ENCODE data around the gene SH3GL3. TPM values are rescaled to one million over a fixed set of nuclear protein-coding genes. Genes with fewer than 3 reads are reported as not detected.

The SH3GL3 gene
- polyA plus RNA-seq, 1 donor = 3.9 TPM

- DNase-seq = no peak
Measured at GRCh38 chr15:83626171-83626802, 179.1 kb downstream of the SH3GL3 start.

GRCh38 chr15:83631534-83631933 lies 184.4 kb downstream of the SH3GL3 start:
- no peak for DNase-seq

DNA sequence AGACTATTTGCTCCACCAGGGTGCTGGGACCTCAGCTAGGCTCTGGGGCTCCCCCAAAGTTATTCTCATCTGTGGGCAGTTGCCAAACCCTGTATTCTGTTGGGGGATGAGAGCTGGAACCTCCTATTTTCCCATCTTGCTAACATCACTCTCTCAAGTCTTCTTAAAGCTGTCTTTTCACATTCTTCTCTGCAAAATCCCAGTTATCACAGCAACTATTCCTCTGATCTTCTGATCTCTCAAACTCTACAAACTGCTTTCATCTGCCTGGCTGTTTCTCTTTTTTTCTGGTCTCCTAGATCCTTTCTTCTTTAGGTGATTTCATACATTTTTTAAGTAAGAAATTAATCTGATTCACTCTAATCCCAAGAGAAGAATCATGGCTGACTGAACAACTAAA lies 196.1 kb downstream of the SH3GL3 start:
- no peak for DNase-seq

DNA sequence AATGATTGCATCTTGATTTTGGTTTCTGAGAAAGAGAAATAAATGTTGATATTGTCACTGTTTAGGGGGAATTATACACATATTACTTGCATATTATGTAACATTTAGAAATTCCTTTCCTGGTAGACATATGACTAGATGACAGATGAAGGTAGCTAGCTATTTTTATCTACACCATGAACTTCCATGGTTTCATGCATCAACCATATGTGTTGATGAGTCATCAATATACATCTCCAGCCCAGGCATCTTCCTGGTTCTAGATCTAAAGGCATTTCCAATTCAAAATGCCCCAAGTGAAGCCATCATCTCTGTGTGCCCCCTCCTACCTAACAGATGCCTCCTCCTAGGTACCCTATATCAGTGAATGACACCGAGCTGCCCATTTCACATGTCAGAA lies 197.3 kb downstream of the SH3GL3 start:
- DNase-seq = no peak

DNA sequence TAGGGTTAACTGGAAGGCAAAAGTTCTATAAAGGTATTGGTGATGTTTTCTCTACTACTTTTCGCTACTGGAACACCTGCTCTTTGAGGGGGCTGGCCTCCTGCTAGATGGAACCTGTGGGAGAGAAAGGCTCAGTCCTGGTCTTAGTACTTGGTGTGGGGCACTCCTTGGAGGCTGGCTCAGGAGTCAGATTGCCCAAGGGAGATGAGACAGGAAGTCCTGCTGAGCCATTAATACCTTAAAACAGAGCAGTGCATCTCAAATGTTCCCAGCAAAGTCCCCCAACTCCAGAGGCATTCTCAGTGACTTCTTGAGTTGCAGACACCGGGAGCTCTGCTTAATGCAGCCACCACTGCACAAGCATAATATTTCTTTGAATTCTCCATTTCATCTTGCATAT lies 203.7 kb downstream of the SH3GL3 start:
- DNase-seq = no peak

DNA sequence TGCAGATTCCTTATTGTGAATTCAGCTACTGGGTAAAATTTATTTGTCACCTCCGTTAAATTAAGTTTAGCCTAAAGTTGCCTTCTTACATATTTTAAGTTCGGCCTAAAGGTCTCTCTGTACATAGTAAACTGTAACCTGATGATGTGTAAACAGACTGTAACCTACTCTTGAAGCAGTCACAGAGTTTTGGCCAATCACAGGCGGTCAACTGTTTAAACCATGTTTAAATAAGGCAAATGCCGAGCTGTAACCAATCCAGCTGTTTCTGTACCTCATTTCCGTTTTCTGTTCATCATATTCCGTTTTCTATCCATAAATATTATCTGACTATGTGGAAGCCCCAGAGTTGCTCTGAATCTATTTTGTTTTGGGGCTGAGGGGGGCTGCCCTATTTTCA lies 204.4 kb downstream of the SH3GL3 start:
- no peak for DNase-seq

GRCh38 chr15:83652626-83653204 lies 205.6 kb downstream of the SH3GL3 start:
- DNase-seq = no peak

DNA sequence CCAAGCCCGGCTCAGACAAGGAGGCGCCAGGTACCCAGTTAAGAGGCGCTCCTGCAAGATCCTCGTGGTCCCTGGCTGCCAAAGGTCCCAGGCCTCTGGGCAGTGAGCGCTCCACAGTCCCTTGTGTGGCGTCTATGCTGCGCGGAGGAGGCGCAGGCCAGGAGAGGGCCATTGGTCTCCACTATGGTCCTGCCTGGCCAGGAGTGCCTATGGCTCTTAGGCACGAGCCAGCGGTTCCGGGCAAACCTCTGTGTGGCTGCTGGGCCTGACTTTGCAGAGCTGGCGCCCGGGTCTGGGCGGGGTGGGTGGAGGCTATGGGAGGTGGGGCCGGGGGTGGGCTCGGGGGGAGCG lies 206.1 kb downstream of the SH3GL3 start:
- peak; percentile 56 for DNase-seq

DNA sequence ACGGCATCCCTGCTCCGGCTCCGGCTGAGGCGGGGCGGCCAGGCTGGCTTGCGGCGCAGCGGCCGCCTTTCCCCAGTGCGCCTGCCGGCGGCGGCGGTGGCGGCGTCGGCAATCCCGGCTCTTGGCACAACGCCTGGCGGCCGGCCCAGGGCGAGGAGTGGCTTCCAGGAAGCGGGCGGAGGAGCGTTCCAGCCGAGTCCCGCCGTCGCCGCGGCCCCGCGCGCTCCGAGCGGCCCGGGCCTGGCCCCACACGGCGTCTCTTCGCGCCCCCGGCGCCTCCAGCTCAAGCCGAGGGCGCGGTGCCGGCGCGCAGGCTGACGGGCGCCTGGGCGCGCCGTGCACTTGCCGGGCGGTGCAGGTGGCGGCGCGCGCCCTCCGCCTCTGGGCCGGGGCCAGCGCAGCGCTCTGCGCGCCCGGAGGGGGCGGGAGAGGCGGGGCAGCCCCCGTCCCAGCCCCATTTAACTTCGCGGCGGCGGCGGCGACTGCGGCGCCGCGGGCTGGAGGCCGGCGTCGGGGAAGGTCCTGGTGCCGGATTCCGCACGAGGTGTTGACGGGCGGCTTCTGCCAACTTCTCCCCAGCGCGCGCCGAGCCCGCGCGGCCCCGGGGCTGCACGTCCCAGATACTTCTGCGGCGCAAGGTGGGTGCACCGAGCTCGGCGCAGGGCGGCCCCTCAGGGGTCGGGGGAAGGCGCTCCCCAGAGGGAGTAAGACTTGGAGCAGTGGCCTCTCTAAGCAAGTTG lies 206.7 kb downstream of the SH3GL3 start, which contains the start of gene ADAMTSL3:
ADAMTSL3 (plus strand) TSS at position 485 of the 740 bp plus-strand sequence. CDS start 1,639 bp downstream, outside the sequence.
- DNase-seq = peak; percentile 77

- peak; percentile 55 for DNase-seq
Measured at GRCh38 chr15:83654379-83655236, 207.5 kb downstream of the SH3GL3 start.

- DNase-seq = no peak
Measured at GRCh38 chr15:83655237-83655616, 208.1 kb downstream of the SH3GL3 start.

DNA sequence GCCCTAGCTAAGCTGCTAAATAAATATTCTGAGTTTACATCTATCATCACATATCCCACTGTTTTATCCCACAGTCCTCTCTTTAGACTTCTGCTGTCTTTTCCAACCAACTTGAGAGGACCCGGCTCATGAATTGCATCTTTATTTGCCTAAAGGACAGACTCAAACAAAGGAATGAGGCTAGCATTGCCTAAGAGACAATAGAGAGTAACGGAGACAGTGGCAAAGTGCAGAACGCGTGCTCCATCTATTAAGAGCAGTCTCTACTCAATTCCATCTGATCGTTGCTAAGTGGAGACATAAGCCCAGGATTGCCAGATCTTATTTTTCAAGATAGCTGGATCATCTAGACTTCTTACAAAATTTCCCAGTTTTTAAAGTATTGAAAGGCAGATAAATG lies 209.1 kb downstream of the SH3GL3 start:
- no peak for DNase-seq

DNA sequence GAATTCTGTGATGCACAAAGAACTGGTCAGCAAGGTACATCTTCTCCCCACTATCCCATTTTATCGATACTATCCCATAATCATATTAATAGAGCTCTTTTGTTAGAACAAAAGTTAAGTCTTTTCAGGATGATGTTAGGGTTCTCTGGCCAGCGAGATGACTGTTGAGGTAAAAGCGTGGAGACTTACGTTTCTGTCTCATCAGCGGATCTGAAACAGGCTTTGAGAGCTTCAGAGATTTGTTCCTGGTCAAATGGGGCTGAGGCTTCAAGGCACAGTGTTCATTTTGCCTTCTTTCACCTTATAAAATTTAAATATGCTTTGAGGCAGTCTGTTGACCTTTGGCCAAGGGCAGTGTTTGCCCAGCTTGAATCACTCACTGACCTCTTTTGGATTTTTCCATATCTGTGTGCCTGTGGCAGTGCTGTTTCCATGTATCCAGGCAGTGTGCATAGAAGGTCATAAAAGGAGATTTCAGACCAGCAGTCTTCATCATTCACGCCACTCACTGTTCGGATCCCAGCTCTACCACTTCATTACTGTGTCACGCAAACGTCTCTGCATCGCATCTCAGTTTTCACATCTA lies 209.9 kb downstream of the SH3GL3 start:
- no peak for DNase-seq

DNA sequence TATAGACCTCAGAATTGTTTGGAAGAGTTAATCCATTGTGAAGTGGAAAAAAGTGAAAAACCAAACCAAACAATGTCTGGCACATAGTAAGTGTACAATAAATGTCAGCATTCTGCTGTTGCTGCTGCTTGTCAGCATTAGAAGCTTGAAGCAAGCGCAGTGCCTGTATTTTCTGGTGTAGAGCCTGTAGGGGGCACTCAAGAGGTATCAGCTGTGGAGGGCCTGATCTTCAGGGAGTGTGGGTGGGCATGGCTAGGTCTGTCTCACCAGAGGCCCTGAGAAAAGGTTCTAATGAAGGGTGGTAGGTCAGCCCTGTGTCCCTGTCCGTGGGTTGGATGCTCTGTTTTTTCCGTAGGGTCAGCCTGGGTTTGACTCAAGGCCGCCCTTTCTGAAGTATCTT lies 210.4 kb downstream of the SH3GL3 start:
- DNase-seq = no peak

- no peak for DNase-seq
Measured at GRCh38 chr15:83658430-83659416, 211.6 kb downstream of the SH3GL3 start.

GRCh38 chr15:83659417-83659812 lies 212.3 kb downstream of the SH3GL3 start:
- no peak for DNase-seq

- no peak for DNase-seq
Measured at GRCh38 chr15:83665480-83665879, 218.3 kb downstream of the SH3GL3 start.
